Renal pelvis (tissue), 4 donors: ENCODE measurements around the gene NFIX. TPM values are rescaled to one million over a fixed set of nuclear protein-coding genes. Genes with fewer than 3 reads are reported as not detected.
"Not testable (repeated sequence)": the region's sequence is repeated elsewhere in the genome, so short reads cannot be mapped to it uniquely, and the experiment has no call there.

Experiments used
- DNase-seq: peaks from one replicate; pipeline ENCODE4 v3.0.0-alpha.2; 2013
- polyA plus RNA-seq, 3 donors: library from polyadenylated mRNA; unstranded; fragments of 120-200 nt; gene quantifications; one replicate each; pipeline ENCODE4 v1.2.1, GENCODE V29; 2013; ENCODE audit not compliant: insufficient read length in 3 of 3

The NFIX gene
- polyA plus RNA-seq, 3 donors = 14.8 to 19.2 (median 14.9) TPM

GRCh38 chr19:12956446-12957388 lies 38.6 kb upstream of the NFIX start, which contains the start of gene GADD45GIP1:
TSS of gene GADD45GIP1 (minus strand) at chr19:12957223. CDS start at chr19:12957212, 11 bp downstream.
- peak; percentile 80 for DNase-seq

GRCh38 chr19:12957389-12957952 lies 37.8 kb upstream of the NFIX start:
- not testable (repeated sequence) for DNase-seq

GRCh38 chr19:12959481-12959880 lies 35.8 kb upstream of the NFIX start:
- no peak for DNase-seq

GRCh38 chr19:12965017-12965811 lies 30.1 kb upstream of the NFIX start:
- peak; percentile 61 for DNase-seq

GRCh38 chr19:12965812-12966135 lies 29.5 kb upstream of the NFIX start:
- no peak for DNase-seq

GRCh38 chr19:12967907-12968306 lies 27.4 kb upstream of the NFIX start:
- DNase-seq = no peak

- DNase-seq = no peak
Measured at GRCh38 chr19:12969292-12969988, 25.8 kb upstream of the NFIX start, which contains the start of gene DAND5. TSS of gene DAND5 (plus strand) at chr19:12969576. CDS start at chr19:12969661, 85 bp downstream.

GRCh38 chr19:12970070-12970820 lies 25.0 kb upstream of the NFIX start:
- DNase-seq = no peak

GRCh38 chr19:12973236-12973635 lies 22.0 kb upstream of the NFIX start:
- DNase-seq = no peak

- DNase-seq = no peak
Measured at GRCh38 chr19:12974301-12975220, 20.7 kb upstream of the NFIX start.

GRCh38 chr19:12975221-12975741 lies 20.0 kb upstream of the NFIX start:
- no peak for DNase-seq

GRCh38 chr19:12976109-12976508 lies 19.2 kb upstream of the NFIX start:
- not testable (repeated sequence) for DNase-seq

GRCh38 chr19:12979974-12980373 lies 15.3 kb upstream of the NFIX start:
- DNase-seq = no peak

GRCh38 chr19:12982648-12983047 lies 12.6 kb upstream of the NFIX start:
- no peak for DNase-seq

GRCh38 chr19:12983091-12983490 lies 12.2 kb upstream of the NFIX start:
- no peak for DNase-seq

GRCh38 chr19:12983542-12984142 lies 11.6 kb upstream of the NFIX start:
- DNase-seq = peak; percentile 61

- DNase-seq = no peak
Measured at GRCh38 chr19:12984143-12984627, 11.1 kb upstream of the NFIX start.

- no peak for DNase-seq
Measured at GRCh38 chr19:12984683-12985048, 10.6 kb upstream of the NFIX start.
